PC-9 (cell line): ENCODE data around the gene C1QTNF1. TPM values are rescaled to one million over a fixed set of nuclear protein-coding genes. Genes with fewer than 3 reads are reported as not detected.
A peak's percentile ranks its signal among the peaks of the same experiment; 100 is the strongest.

Experiments
- BruUV-seq: library from RNA; stranded (reverse); fragments of 400-500 nt; replicated peaks from 2 replicates; lab custom pipeline; 2021; lab: Mats Ljungman, UMichigan
- CTCF ChIA-PET: fragments of 300-600 bp; sonication (Branson Sonifier 250); formaldehyde crosslinking; loops from one replicate; lab custom pipeline; 2022; ENCODE audit warnings: antibody characterized with exemption; lab: Charles Lee
- POLR2A ChIA-PET: fragments of 300-600 bp; sonication (Branson Sonifier 250); formaldehyde crosslinking; loops from one replicate; lab custom pipeline; 2022; ENCODE audit warnings: antibody characterized with exemption; ENCODE audit not compliant: unreplicated experiment; lab: Charles Lee
- DNase-seq, 2 experiments: peaks; one replicate each; pipeline versions ENCODE4 v3.0.0 to v3.0.0-alpha.2; 2015 to 2022; ENCODE audit warnings: mixed read lengths in 1 of 2
- H2AFZ ChIP-seq: fragments of 200-600 bp; sonication (generic); 2 replicates; pipeline ENCODE4 v1.8.1; 2017; ENCODE audit warnings: antibody characterized with exemption
- H3F3A ChIP-seq: fragments of 200-600 bp; sonication (generic); 2 replicates; pipeline ENCODE4 v1.8.1; 2017; ENCODE audit warnings: antibody characterized with exemption, mild to moderate bottlenecking, low read depth; ENCODE audit not compliant: insufficient read depth
- H3K27ac ChIP-seq: fragments of 200-600 bp; sonication (generic); 2 replicates; pipeline ENCODE4 v1.6.1; 2016; ENCODE audit warnings: mixed run types
- H3K27me3 ChIP-seq: fragments of 200-600 bp; sonication (generic); 2 replicates; pipeline ENCODE4 v1.6.1; 2016; ENCODE audit warnings: low read depth, mixed run types; ENCODE audit not compliant: insufficient read depth
- H3K36me3 ChIP-seq: fragments of 200-600 bp; sonication (generic); 2 replicates; pipeline ENCODE4 v1.6.1; 2016; ENCODE audit warnings: low read depth, mixed run types
- H3K4me1 ChIP-seq: fragments of 200-600 bp; sonication (generic); replicated peaks from 2 replicates; pipeline ENCODE4 v1.6.1; 2016; ENCODE audit warnings: mixed run types; ENCODE audit not compliant: insufficient read depth
- H3K4me2 ChIP-seq: fragments of 200-600 bp; sonication (generic); 2 replicates; pipeline ENCODE4 v1.6.1; 2017; ENCODE audit warnings: mixed run types
- H3K4me3 ChIP-seq: fragments of 200-600 bp; sonication (generic); 2 replicates; pipeline ENCODE4 v1.6.1; 2016; ENCODE audit warnings: mixed run types
- H3K79me2 ChIP-seq: fragments of 200-600 bp; sonication (generic); 2 replicates; pipeline ENCODE4 v1.6.1; 2017; ENCODE audit warnings: low read depth, mixed run types
- H3K9me2 ChIP-seq: fragments of 200-600 bp; sonication (generic); 2 replicates; pipeline ENCODE4 v1.8.1; 2017; ENCODE audit warnings: mild to moderate bottlenecking; ENCODE audit not compliant: insufficient read depth
- H3K9me3 ChIP-seq: fragments of 200-600 bp; sonication (generic); 2 replicates; pipeline ENCODE4 v1.8.1; 2016; ENCODE audit warnings: low read depth; ENCODE audit not compliant: insufficient read depth
- H4K20me1 ChIP-seq: fragments of 200-600 bp; sonication (generic); 2 replicates; pipeline ENCODE4 v1.8.1; 2017; ENCODE audit not compliant: insufficient read depth
- EZH2 ChIP-seq: fragments of 200-600 bp; sonication (generic); IDR thresholded peaks from 2 replicates; pipeline ENCODE4 v1.8.0; 2017; ENCODE audit warnings: antibody characterized with exemption, low read depth
- intact Hi-C: fragments of 100-400 bp; cut with micrococcal nuclease; formaldehyde crosslinking; loops from one replicate; pipeline ENCODE4 v1.10.0; 2022; ENCODE audit not compliant: unreplicated experiment
- total RNA-seq: library from RNA; stranded (reverse); gene quantifications from 2 replicates; pipeline ENCODE4 v1.2.3, GENCODE V29; 2021
- TF ChIP-seq, protein P1 (sequence below): fragments of 200-600 bp; sonication (generic); conservative IDR thresholded peaks from 2 replicates; pipeline ENCODE4 v1.6.1; 2017; ENCODE audit warnings: mixed run types, antibody characterized with exemption, mild to moderate bottlenecking, moderate library complexity

Gene C1QTNF1
- total RNA-seq, 1 experiment from 2014 or later = 3.4 TPM

DNA sequence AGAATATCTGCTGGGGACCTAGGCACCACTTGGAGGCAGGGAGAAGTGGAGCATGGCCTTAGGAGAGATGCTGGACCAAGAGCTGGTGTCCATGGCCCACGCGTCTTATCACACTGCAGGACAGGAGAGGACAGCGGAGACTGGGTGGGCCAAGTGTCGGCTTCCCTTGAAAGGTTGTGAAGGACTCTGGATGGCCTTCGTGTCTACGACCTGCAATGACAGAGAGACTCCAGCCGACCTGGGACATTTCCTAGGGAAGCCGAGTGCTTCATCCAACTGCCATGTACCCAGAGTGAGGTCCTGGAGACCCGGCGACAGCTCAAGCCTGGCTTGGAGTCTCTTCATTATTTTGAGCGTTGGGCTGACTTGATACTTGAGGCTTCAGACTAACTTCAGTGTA is 20.5 kb downstream of the C1QTNF1 start:
- ChIA-PET POLR2A (no interaction called here), CTCF (interaction anchor here (1.0 kb wide), 1 partner anchor 58 kb away, joined by 3 read pairs; no protein-coding TSS in a partner anchor)
- Histone ChIP-seq H3K4me1 (no peaks in the 10 kb centered on the region), H3K9me2 (no peaks in the 10 kb centered on the region), H3K27ac (no peak overlapping the region), H3F3A (peaks cover 9% of the 10 kb centered on the region), H3K4me2 (no peak overlapping the region), H3K9me3 (no peaks in the 10 kb centered on the region), H3K36me3 (no peaks in the 10 kb centered on the region), H3K79me2 (no peaks in the 10 kb centered on the region), H3K4me3 (no peak overlapping the region), H4K20me1 (no peaks in the 10 kb centered on the region), H2AFZ (no peak overlapping the region), H3K27me3 (no peaks in the 10 kb centered on the region)
- intact Hi-C loops = no loop called here
- no TSS peak for BruUV-seq
- TF ChIP-seq, protein P1, sequence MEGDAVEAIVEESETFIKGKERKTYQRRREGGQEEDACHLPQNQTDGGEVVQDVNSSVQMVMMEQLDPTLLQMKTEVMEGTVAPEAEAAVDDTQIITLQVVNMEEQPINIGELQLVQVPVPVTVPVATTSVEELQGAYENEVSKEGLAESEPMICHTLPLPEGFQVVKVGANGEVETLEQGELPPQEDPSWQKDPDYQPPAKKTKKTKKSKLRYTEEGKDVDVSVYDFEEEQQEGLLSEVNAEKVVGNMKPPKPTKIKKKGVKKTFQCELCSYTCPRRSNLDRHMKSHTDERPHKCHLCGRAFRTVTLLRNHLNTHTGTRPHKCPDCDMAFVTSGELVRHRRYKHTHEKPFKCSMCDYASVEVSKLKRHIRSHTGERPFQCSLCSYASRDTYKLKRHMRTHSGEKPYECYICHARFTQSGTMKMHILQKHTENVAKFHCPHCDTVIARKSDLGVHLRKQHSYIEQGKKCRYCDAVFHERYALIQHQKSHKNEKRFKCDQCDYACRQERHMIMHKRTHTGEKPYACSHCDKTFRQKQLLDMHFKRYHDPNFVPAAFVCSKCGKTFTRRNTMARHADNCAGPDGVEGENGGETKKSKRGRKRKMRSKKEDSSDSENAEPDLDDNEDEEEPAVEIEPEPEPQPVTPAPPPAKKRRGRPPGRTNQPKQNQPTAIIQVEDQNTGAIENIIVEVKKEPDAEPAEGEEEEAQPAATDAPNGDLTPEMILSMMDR = no peak
- no peak for TF ChIP-seq EZH2
- no peak for DNase-seq

DNA sequence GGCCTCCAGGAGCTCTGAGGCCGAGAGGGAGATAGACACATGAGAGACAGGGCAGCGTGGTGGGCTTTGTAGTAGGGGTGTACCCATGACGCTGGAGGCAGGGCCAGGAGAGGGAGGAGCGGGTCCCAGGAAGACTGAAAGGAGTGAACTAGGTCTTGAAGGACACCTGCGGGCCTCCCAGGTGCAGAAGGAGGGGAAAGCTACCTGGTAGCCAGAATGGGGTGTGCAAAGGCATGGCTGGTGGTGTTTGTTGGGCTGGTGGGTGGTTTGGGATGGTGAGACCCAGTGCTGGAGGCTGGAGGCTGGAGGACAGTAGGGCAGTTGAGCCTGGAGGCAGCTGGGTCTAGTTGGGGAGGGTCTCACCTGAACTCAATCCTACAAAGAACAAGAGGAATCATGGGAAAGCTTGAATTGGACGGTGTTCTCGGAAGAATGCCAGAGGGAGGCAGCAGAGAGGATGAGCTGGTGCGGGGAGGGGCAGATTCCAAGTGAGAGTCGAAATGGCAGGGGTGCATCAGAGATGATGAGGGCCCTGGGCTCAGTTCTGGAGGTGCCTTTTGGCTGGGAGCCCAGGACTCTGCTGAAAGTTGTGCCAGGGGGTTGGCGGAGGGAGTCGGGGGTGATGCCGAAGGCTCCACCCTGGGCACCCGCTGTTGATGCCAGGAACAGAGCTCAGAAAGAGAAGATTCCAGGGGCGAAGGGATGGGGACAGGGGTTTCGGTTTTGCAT is 21.2 kb downstream of the C1QTNF1 start:
- Histone ChIP-seq H3K27ac (no peak overlapping the region), H4K20me1 (no peaks in the 10 kb centered on the region), H2AFZ (no peak overlapping the region), H3K4me3 (no peak overlapping the region), H3F3A (peaks cover 9% of the 10 kb centered on the region), H3K4me2 (no peak overlapping the region), H3K79me2 (no peaks in the 10 kb centered on the region), H3K4me1 (no peaks in the 10 kb centered on the region), H3K36me3 (no peaks in the 10 kb centered on the region), H3K27me3 (no peaks in the 10 kb centered on the region), H3K9me3 (no peaks in the 10 kb centered on the region), H3K9me2 (no peaks in the 10 kb centered on the region)
- BruUV-seq = no TSS peak
- no peak for TF ChIP-seq EZH2
- TF ChIP-seq, protein P1 = no peak
- ChIA-PET POLR2A (no interaction called here), CTCF (interaction anchor here (0.6 to 1.3 kb wide), 7 partner anchors 22 to 1583 kb away, joined by 3 to 7 read pairs (median 4); partner anchors contain the start of gene CANT1)
- intact Hi-C loops = no loop called here
- no peak for DNase-seq

DNA sequence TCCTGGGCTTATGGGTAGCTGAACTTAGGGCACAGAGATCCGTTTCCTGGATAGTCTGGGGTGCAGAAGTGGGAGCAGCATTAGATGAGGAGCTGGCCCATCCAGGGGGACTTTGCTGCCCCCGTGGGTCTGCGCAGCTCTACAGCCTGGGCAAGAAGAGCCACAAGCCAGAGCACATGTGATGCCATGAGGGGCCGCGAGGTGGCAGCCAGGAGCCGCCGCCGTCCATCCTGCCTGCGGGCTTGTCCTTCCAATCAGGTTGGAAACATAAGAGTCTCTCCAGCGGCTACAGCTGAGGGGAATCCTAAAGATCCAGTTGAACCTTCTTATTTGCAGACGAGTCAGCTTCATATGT is 21.9 kb downstream of the C1QTNF1 start:
- no peak for TF ChIP-seq EZH2
- TF ChIP-seq, protein P1 = peak; percentile 85
- Histone ChIP-seq H3K36me3 (no peaks in the 10 kb centered on the region), H3K9me2 (no peaks in the 10 kb centered on the region), H3K4me1 (no peaks in the 10 kb centered on the region), H3K4me3 (no peak overlapping the region), H3K9me3 (no peaks in the 10 kb centered on the region), H2AFZ (no peak overlapping the region), H3K27me3 (no peaks in the 10 kb centered on the region), H3K27ac (no peak overlapping the region), H3K4me2 (no peak overlapping the region), H3F3A (peaks cover 9% of the 10 kb centered on the region), H4K20me1 (no peaks in the 10 kb centered on the region), H3K79me2 (no peaks in the 10 kb centered on the region)
- ChIA-PET CTCF (interaction anchor here (0.6 to 1.3 kb wide), 7 partner anchors 22 to 1582 kb away, joined by 3 to 7 read pairs (median 4); partner anchors contain the start of gene CANT1), POLR2A (no interaction called here)
- intact Hi-C loops = loop anchor here (1.0 kb wide), 3 partner anchors 36 to 347 kb away; no protein-coding TSS in a partner anchor
- peak in 1 of 2 experiments; percentile 75 for DNase-seq
- BruUV-seq = no TSS peak
